RWPE2 (cell line): ENCODE results near the gene PDGFRB.

Source experiments
- ATAC-seq: fragments of 200-7000 bp; cut with Tn5 transposase; 3 replicates; pipeline ENCODE4 v1.9.1; 2021; ENCODE audit warnings: low read depth
- DNase-seq: peaks from one replicate; pipeline ENCODE4 v3.0.0-alpha.2; 2020; ENCODE audit warnings: low spot score
- H3K27ac ChIP-seq: fragments of 450-650 bp; 2 replicates; pipeline ENCODE4 v1.5.1; 2017; ENCODE audit warnings: mild to moderate bottlenecking; ENCODE audit not compliant: poor library complexity, severe bottlenecking
- H3K27me3 ChIP-seq: fragments of 250-450 bp; sonication (Bioruptor Pico); 2 replicates; pipeline ENCODE4 v1.5.1; 2021; ENCODE audit warnings: mild to moderate bottlenecking, moderate library complexity; ENCODE audit not compliant: insufficient read depth, poor library complexity, severe bottlenecking
- H3K36me3 ChIP-seq: fragments of 250-450 bp; sonication (Bioruptor Pico); 2 replicates; pipeline ENCODE4 v1.5.1; 2020; ENCODE audit warnings: low read depth, mild to moderate bottlenecking, moderate library complexity
- H3K4me1 ChIP-seq: fragments of 250-450 bp; sonication (Bioruptor Pico); 2 replicates; pipeline ENCODE4 v1.5.1; 2021; ENCODE audit warnings: mild to moderate bottlenecking, moderate library complexity; ENCODE audit not compliant: insufficient read depth, poor library complexity, severe bottlenecking
- H3K4me3 ChIP-seq: fragments of 250-450 bp; sonication (Bioruptor Pico); 2 replicates; pipeline ENCODE4 v1.5.1; 2021; ENCODE audit warnings: mild to moderate bottlenecking, moderate library complexity; ENCODE audit not compliant: severe bottlenecking
- H3K9me3 ChIP-seq: fragments of 250-450 bp; sonication (Bioruptor Pico); 2 replicates; pipeline ENCODE4 v1.5.1; 2021; ENCODE audit warnings: mild to moderate bottlenecking, moderate library complexity; ENCODE audit not compliant: severe bottlenecking
- TF ChIP-seq, protein P1 (sequence below): fragments of 450-650 bp; IDR thresholded peaks from one replicate; pipeline ENCODE4 v1.5.1; 2017; ENCODE audit warnings: mild to moderate bottlenecking, moderate library complexity; ENCODE audit not compliant: poor library complexity, severe bottlenecking

The PDGFRB gene

DNA sequence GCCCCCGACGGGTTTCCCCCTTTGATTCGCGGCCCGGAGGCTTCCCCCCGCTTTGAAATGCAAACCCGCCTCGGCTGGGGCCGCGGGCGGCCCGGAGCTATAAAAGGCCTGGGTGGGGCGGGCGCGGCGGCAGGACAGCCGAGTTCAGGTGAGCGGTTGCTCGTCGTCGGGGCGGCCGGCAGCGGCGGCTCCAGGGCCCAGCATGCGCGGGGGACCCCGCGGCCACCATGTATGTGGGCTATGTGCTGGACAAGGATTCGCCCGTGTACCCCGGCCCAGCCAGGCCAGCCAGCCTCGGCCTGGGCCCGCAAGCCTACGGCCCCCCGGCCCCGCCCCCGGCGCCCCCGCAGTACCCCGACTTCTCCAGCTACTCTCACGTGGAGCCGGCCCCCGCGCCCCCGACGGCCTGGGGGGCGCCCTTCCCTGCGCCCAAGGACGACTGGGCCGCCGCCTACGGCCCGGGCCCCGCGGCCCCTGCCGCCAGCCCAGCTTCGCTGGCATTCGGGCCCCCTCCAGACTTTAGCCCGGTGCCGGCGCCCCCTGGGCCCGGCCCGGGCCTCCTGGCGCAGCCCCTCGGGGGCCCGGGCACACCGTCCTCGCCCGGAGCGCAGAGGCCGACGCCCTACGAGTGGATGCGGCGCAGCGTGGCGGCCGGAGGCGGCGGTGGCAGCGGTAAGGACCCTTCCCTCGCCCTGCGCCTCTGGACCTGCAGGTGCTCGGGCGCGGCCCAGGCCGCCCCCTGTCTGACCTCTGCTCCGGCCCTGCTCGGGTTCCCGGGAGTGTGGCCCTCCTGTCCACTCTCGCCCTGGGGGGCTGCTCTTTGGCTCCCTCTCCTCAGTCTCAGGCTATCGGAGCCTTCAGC is 11.2 kb upstream of the PDGFRB start, which contains the start of gene CDX1:
Gene CDX1, plus strand, starts transcription at position 129 of the 862 bp plus-strand sequence. Its CDS starts 99 bp downstream, at position 228.
- no peak within 1 kb of the TSS for H3K27ac ChIP-seq

DNA sequence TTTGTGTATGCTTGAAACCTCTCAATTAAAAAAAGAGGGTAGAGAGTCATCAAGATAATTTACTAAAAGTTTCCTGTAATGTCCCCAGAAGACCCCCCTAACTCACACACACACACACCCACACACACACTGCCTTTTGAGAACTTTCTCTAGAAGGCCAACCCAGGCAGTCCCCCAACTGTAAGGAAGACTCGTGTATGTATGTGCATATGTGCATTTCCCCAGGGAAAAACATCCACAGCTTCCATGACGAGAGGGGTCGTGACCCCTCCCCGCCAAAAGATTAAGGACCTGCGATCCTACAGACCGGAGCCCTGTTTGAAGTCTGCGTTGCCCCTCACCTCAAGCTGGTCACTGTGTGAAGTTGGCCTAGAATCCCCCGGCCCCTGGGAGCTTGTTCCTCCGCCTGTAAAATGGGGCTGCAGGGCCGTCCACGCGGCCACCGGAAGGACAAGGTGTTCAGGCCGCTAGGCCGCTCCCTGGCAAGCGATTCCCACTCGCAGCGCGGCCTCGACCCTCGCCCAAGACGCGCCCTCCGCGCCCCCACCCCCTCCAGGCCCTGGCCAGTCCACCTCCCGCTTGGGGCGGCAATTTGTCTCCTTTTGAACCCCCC is 10.5 kb upstream of the PDGFRB start:
- H3K9me3 ChIP-seq: no peaks in the 10 kb centered on the region
- no peaks in the 10 kb centered on the region for H3K4me1 ChIP-seq
- no peak overlapping the region for H3K4me3 ChIP-seq
- ATAC-seq (no peak), DNase-seq (no peak)
- no peak overlapping the region for H3K27ac ChIP-seq
- no peaks in the 10 kb centered on the region for H3K27me3 ChIP-seq
- no peaks in the 10 kb centered on the region for H3K36me3 ChIP-seq
- TF ChIP-seq, protein P1, sequence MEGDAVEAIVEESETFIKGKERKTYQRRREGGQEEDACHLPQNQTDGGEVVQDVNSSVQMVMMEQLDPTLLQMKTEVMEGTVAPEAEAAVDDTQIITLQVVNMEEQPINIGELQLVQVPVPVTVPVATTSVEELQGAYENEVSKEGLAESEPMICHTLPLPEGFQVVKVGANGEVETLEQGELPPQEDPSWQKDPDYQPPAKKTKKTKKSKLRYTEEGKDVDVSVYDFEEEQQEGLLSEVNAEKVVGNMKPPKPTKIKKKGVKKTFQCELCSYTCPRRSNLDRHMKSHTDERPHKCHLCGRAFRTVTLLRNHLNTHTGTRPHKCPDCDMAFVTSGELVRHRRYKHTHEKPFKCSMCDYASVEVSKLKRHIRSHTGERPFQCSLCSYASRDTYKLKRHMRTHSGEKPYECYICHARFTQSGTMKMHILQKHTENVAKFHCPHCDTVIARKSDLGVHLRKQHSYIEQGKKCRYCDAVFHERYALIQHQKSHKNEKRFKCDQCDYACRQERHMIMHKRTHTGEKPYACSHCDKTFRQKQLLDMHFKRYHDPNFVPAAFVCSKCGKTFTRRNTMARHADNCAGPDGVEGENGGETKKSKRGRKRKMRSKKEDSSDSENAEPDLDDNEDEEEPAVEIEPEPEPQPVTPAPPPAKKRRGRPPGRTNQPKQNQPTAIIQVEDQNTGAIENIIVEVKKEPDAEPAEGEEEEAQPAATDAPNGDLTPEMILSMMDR: no peak

More for the DNA sequence above, 11.2 kb upstream of the PDGFRB start, which contains the start of gene CDX1:
- Histone ChIP-seq H3K4me1 (no peaks in the 10 kb centered on the region), H3K4me3 (no peak within 1 kb of the TSS), H3K36me3 (no peaks in the 10 kb centered on the region), H3K9me3 (no peaks in the 10 kb centered on the region), H3K27me3 (no peaks in the 10 kb centered on the region)
- DNase-seq (no peak), ATAC-seq (no peak)
- TF ChIP-seq, protein P1: no peak

DNA sequence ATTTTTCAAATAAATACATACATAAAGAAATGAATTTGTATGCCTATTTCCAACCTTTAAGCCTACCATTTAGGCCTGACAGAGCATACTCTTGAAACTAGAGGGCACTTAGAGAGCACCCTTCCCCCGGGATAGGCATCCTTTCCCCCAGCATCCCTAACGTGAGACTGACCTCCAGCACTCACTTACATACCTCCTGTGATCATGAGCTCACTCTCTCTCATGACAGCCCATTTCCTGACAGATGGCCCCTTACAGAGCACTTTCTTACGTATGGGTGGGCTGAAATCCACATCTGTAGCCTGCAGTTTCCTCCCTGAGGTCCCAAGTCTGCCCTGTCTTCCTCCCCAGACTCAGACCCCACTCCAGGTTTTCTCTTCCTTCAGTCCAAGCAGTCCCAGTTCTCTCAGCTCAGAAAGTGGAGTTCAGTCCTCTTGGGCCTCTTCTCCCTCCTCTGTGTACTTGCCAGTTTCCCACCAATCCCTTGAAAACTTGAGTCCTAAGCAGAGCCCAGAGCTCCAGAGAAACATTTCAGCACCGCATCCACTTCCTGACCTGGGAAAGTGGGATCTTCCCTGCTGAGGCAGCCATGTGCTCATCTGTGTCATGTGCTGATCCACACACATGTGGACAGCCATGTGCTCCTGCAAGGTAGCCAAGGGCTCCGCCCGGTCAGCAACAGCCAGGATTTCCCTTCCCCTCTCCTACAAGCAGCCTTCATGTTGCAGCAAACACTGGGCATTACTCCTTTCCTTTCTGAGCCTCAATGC is 8.8 kb upstream of the PDGFRB start:
- Histone ChIP-seq H3K27ac (no peak overlapping the region), H3K9me3 (no peaks in the 10 kb centered on the region), H3K4me3 (no peak overlapping the region), H3K27me3 (no peaks in the 10 kb centered on the region), H3K4me1 (no peaks in the 10 kb centered on the region), H3K36me3 (no peaks in the 10 kb centered on the region)
- ATAC-seq (no peak), DNase-seq (no peak)
- TF ChIP-seq, protein P1: no peak

DNA sequence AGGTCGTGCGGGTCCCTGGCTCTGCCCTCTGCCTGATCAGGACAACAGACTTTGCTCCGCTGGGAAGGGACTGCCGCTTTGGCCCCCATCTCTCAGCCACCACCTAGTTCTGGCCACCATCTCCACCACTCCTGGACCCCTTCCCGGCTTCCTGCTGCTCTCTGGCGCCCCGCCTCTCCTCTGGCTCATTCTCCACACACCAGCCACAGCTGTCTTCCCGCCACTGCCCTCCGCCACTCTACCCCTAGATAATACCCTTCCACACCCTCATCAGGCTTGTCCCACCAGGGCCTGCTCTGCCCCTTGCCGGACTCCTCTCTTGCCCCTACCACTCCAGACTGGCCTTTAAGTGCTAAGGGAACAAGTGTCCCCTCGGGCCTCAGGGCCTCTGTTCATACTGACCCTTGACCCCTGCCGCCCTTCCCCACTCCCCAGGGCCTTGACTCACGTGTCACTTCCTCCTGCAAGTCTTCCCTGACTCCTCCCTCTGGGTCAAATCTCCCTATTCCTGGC is 8.0 kb upstream of the PDGFRB start:
- H3K4me3 ChIP-seq: no peak overlapping the region
- ATAC-seq (no peak), DNase-seq (no peak)
- no peaks in the 10 kb centered on the region for H3K27me3 ChIP-seq
- TF ChIP-seq, protein P1: no peak
- H3K27ac ChIP-seq: no peak overlapping the region
- no peaks in the 10 kb centered on the region for H3K36me3 ChIP-seq
- no peaks in the 10 kb centered on the region for H3K9me3 ChIP-seq
- no peaks in the 10 kb centered on the region for H3K4me1 ChIP-seq
